ENCODE data around the gene HAUS8. TPM values are rescaled to one million over a fixed set of nuclear protein-coding genes. Genes with fewer than 3 reads are reported as not detected.

Gene HAUS8
- total and polyA plus RNA-seq, 9 of the 15 experiments (the other 6 are each of a cell fraction or from before 2014, with no cell fraction given): 20.5 to 53.2 (median 36.0) TPM

DNA sequence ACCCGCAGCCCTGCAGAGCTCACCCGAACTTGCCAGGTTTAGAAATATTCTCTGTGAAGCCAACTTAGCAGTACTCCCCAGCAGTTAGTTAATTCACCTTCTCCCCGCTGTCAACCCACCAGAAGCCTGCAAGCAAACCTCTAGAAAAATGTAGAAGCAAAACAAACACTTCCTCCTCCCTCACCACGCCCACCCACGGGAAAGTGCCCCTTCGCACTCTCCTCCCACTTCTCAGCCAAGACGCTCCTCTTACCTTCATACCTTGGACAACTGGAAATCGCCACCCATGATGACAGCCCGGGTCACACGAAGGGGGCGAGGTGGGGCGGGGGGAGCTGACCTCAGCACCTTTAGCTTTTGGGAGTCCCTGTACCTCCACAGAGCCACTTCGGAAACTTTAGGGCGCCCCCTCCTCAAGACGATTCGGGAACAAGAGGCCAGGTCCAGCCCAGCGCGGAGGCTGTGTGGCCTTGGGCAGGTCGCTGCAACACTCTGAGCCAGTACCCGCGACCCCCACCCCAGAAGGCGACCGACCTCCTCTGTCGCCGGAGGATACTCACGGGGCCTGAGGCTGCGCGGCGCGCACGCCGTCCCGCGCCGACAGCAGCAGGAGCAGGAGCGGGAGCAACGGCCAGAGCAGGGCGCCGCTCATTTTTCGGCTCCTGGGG lies 49.1 kb downstream of the HAUS8 start:
- no peak overlapping the region for H3K4me2 ChIP-seq (ENCODE audit: insufficient read depth, low read length)
- H4K20me1 ChIP-seq (replicated peaks; ENCODE audit: control insufficient read depth, insufficient read depth, low read length): no peaks in the 10 kb centered on the region; the same call in 1 of the 2 replicates
- no peak overlapping the region for H3K27ac ChIP-seq (ENCODE audit: extremely low read depth, low read depth, low read length)
- WGBS (ENCODE audit: insufficient coverage, low coverage, missing lambda C conversion rate): 36% methylated on average over 34 of the region's 40 CpGs
- POLR2A ChIA-PET: no interaction called here
- CTCF ChIA-PET (ENCODE audit: low intra/inter-chr PET ratio): no interaction called here
- no peaks in the 10 kb centered on the region for H3K79me2 ChIP-seq (ENCODE audit: control insufficient read depth, insufficient read depth, low read length)
- TF ChIP-seq, protein P1, sequence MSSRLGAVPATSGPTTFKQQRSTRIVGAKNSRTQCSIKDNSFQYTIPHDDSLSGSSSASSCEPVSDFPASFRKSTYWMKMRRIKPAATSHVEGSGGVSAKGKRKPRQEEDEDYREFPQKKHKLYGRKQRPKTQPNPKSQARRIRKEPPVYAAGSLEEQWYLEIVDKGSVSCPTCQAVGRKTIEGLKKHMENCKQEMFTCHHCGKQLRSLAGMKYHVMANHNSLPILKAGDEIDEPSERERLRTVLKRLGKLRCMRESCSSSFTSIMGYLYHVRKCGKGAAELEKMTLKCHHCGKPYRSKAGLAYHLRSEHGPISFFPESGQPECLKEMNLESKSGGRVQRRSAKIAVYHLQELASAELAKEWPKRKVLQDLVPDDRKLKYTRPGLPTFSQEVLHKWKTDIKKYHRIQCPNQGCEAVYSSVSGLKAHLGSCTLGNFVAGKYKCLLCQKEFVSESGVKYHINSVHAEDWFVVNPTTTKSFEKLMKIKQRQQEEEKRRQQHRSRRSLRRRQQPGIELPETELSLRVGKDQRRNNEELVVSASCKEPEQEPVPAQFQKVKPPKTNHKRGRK (tag; IDR thresholded peaks at IDR 0.05): no peak
- TF ChIP-seq RFX5 (IDR thresholded peaks at IDR 0.05; ENCODE audit: low read depth, low read length) (no peak), POLR2G (IDR thresholded peaks at IDR 0.05; ENCODE audit: low read depth, low read length) (no peak), MCM3 (IDR thresholded peaks at IDR 0.05) (no peak), ZKSCAN3 (CRISPR knock-in tag; IDR thresholded peaks at IDR 0.05) (no peak), ZNF766 (CRISPR knock-in tag; conservative IDR thresholded peaks at IDR 0.05) (no peak), GTF2A2 (tag; IDR thresholded peaks at IDR 0.05) (no peak)
- TF ChIP-seq, protein P2, sequence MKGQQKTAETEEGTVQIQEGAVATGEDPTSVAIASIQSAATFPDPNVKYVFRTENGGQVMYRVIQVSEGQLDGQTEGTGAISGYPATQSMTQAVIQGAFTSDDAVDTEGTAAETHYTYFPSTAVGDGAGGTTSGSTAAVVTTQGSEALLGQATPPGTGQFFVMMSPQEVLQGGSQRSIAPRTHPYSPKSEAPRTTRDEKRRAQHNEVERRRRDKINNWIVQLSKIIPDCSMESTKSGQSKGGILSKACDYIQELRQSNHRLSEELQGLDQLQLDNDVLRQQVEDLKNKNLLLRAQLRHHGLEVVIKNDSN (CRISPR knock-in tag; IDR thresholded peaks at IDR 0.05): no peak
- TF ChIP-seq, protein P3, sequence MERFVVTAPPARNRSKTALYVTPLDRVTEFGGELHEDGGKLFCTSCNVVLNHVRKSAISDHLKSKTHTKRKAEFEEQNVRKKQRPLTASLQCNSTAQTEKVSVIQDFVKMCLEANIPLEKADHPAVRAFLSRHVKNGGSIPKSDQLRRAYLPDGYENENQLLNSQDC (CRISPR knock-in tag; IDR thresholded peaks at IDR 0.05): no peak
- in situ Hi-C loops (cut with MboI) (no loop called here), intact Hi-C loops (cut with micrococcal nuclease) (no loop called here)
- peaks cover 0 to 3% of the 10 kb centered on the region in 2 experiments; a peak in 2 of 5 replicates for H3K4me1 ChIP-seq (replicated peaks in 1 of 2; ENCODE audit: control insufficient read depth in 2 of 2, insufficient read depth in 2 of 2, low read length in 2 of 2)
- H2AFZ ChIP-seq (ENCODE audit: low read depth, low read length): no peak overlapping the region
- FAIRE-seq (no peak), DNase-seq (ENCODE audit: extremely low read depth in 1 of 4, low spot score in 3 of 4) (no peak), ATAC-seq (no peak)
- no TSS peak for BruUV-seq (replicated peaks)
- H3K27me3 ChIP-seq (ENCODE audit: control insufficient read depth in 2 of 2, insufficient read depth in 2 of 2, low read length in 2 of 2): peaks cover 19 to 45% of the 10 kb centered on the region in 2 experiments; a peak in 4 of 5 replicates
- no peaks in the 10 kb centered on the region for H3K36me3 ChIP-seq (ENCODE audit: control insufficient read depth, insufficient read depth, low read length)
- H3K9me3 ChIP-seq (replicated peaks; ENCODE audit: control insufficient read depth, insufficient read depth, low read depth, low read length): no peaks in the 10 kb centered on the region
- no peak overlapping the region for H3K4me3 ChIP-seq
- no peaks in the 10 kb centered on the region for H3K9me1 ChIP-seq (ENCODE audit: control insufficient read depth, insufficient read depth, low read length)
- no peak overlapping the region for H3K9ac ChIP-seq (ENCODE audit: insufficient read depth in 1 of 2, low read depth in 2 of 2, low read length in 2 of 2)
